Measurements from ENCODE around the gene LYRM7. TPM values are rescaled to one million over a fixed set of nuclear protein-coding genes. Genes with fewer than 3 reads are reported as not detected.

LYRM7 gene
- total RNA-seq, 2 donors from 2014 or later: 8.8 to 9.0 TPM

DNA sequence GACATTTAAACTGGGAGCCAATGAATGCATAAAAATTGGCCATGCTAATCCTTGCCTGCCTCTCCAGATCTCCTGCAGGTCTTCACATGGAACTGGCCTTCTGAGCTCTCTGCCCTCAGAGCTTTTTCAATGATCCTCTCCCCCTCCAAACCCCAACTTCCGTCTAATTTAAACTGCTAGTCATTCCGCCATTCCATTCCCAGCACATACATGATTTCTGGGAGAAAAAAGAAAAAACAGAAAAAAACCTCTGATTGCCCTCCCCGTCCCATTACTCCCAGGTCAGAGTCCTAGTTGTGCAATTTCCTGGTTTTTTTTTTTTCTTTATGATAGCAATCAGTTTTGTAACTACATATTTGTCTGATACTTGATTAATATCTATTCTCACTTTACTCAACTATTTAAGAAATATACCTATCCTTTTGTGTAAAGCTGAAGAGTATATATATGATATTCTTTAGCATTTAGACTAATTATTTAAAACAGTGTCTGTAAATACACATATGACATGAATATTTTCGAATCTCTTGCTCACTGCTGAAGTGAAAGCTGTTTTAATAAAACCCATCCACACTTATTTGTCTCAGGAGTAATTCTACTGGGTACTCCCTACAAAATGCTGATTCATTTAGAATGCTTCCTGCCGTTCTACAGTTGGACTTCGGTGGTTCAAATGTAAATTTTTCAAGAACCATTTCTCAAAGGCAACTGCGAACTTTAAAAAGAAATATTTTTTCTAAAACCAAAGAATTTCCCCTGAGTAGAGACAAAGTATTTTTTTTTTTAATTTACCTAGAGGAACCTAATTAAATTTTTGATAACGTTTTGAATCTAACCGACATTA, 7.2 kb upstream of the LYRM7 start:
- Histone ChIP-seq H3K4me1 (ENCODE audit: control insufficient read depth, insufficient read depth, low read length) (no peaks in the 10 kb centered on the region), H3K27ac (ENCODE audit: low read depth, low read length) (no peak overlapping the region), H3K36me3 (ENCODE audit: control insufficient read depth, insufficient read depth, low read length) (peaks cover 40% of the 10 kb centered on the region), H3K9me3 (ENCODE audit: control insufficient read depth, low read length) (no peaks in the 10 kb centered on the region), H3K4me3 (ENCODE audit: low read length) (peak overlapping the region; percentile 98), H3K9ac (ENCODE audit: extremely low read depth, low read length, poor library complexity, severe bottlenecking) (peak overlapping the region; percentile 89), H3K27me3 (ENCODE audit: control insufficient read depth, insufficient read depth, low read length, poor library complexity, severe bottlenecking) (no peaks in the 10 kb centered on the region)
- H3K4me3 Mint-ChIP-seq: peak overlapping the region; percentile 96
- H3K36me3 Mint-ChIP-seq (ENCODE audit: low read depth): peaks cover 46% of the 10 kb centered on the region
- no peaks in the 10 kb centered on the region for H3K9me3 Mint-ChIP-seq
- 0 to 28% methylated on average over 2 to 7 of the region's 9 CpGs for WGBS, 2 experiments (ENCODE audit: insufficient coverage in 1 of 2, insufficient read length in 1 of 2)
- DNase-seq: no peak
- no peaks in the 10 kb centered on the region for H3K27me3 Mint-ChIP-seq (ENCODE audit: insufficient read depth)
- TF ChIP-seq, protein P1, sequence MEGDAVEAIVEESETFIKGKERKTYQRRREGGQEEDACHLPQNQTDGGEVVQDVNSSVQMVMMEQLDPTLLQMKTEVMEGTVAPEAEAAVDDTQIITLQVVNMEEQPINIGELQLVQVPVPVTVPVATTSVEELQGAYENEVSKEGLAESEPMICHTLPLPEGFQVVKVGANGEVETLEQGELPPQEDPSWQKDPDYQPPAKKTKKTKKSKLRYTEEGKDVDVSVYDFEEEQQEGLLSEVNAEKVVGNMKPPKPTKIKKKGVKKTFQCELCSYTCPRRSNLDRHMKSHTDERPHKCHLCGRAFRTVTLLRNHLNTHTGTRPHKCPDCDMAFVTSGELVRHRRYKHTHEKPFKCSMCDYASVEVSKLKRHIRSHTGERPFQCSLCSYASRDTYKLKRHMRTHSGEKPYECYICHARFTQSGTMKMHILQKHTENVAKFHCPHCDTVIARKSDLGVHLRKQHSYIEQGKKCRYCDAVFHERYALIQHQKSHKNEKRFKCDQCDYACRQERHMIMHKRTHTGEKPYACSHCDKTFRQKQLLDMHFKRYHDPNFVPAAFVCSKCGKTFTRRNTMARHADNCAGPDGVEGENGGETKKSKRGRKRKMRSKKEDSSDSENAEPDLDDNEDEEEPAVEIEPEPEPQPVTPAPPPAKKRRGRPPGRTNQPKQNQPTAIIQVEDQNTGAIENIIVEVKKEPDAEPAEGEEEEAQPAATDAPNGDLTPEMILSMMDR (conservative IDR thresholded peaks at IDR 0.05): no peak
- H3K27ac Mint-ChIP-seq: peak overlapping the region; percentile 96
- peaks cover 13% of the 10 kb centered on the region for H3K4me1 Mint-ChIP-seq

DNA sequence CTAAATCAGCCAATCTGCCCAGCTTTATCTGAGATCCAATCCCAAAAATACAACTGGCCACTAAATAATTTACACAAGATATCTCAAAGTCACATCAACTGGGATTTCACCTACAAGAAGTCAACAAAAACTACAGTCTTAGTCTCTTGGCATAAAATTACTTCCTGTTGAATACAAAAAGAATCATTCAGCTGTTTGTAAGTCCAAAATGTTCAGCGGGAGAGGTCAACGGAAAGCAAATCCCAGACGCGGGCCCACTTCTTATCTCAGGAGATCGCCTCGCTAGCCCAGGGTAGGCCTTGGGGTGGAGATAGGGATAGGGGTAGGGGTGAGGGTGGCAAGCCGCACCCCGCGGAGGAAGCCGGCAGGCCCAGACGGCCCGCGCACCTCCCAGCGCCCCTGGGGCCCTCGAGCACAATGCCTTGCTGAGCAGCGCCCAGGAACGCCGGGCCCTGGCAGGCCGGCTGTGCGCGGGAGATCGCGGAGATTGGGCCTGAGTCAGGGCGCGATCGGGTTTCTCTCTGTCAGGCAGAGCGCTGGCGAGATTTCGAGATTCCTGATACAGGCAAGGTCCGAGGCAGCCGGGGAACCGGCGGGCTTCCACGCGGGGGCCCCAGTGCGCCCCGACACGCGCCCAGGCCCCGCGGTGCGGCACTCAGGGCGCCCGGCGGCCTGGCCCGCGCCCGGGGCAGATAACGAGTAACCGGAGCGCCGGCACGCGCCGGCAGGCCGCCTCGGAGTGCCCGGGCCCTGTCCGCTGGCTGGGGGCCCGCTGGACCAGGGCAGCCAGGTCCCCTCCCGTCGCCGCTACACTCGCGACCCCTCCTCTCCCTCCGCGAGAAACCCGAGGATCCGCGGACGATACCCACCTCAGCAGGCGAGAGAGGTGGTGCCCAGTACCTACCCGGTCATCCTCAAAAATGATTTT, 6.3 kb upstream of the LYRM7 start:
- Histone ChIP-seq H3K27ac (ENCODE audit: low read depth, low read length) (peak overlapping the region; percentile 75), H3K9me3 (ENCODE audit: control insufficient read depth, low read length) (no peaks in the 10 kb centered on the region), H3K27me3 (ENCODE audit: control insufficient read depth, insufficient read depth, low read length, poor library complexity, severe bottlenecking) (no peaks in the 10 kb centered on the region), H3K9ac (ENCODE audit: extremely low read depth, low read length, poor library complexity, severe bottlenecking) (peak overlapping the region; percentile 89), H3K4me1 (ENCODE audit: control insufficient read depth, insufficient read depth, low read length) (no peaks in the 10 kb centered on the region), H3K4me3 (ENCODE audit: low read length) (peak overlapping the region; percentile 98), H3K36me3 (ENCODE audit: control insufficient read depth, insufficient read depth, low read length) (peaks cover 31% of the 10 kb centered on the region)
- H3K4me3 Mint-ChIP-seq: peak overlapping the region; percentile 96
- peak; percentile 87 for DNase-seq
- TF ChIP-seq, protein P1 (conservative IDR thresholded peaks at IDR 0.05): no peak
- H3K9me3 Mint-ChIP-seq: no peaks in the 10 kb centered on the region
- peaks cover 37% of the 10 kb centered on the region for H3K36me3 Mint-ChIP-seq (ENCODE audit: low read depth)
- H3K27ac Mint-ChIP-seq: peak overlapping the region; percentile 98
- WGBS, 2 experiments (ENCODE audit: insufficient coverage in 1 of 2, insufficient read length in 1 of 2): 0 to 1% methylated on average over 19 to 73 of the region's 73 CpGs
- peaks cover 13% of the 10 kb centered on the region for H3K4me1 Mint-ChIP-seq
- no peaks in the 10 kb centered on the region for H3K27me3 Mint-ChIP-seq (ENCODE audit: insufficient read depth)

DNA sequence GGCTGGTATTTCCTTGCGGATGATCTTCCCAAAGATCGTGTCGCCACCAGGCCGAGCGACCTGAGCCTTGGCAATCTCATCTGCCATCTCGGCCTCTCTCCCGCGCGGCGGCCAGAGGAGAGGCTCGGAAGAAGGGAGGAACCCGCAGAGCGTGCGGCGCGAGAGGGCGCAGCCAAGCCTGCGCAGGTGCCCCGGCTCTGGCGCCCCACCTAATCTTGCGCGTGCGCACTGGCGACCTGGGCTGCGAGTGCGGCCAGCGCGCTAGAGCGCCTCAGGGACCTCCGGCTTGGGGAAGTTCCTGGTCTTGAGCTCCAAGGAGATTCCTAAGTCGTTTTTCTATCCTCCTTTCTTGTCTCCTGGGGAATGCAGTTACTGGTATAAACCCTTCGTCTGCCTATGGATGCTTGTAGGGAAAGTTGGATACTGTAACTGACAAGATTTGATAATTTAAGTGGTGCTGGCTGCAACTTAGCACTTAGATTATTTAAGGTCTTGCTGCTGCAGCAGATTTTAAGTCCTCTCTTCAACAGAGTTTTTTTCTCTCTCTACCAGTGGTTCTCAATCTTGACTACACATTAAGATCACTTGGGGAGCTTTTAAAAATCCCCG, 5.5 kb upstream of the LYRM7 start, which contains the start of gene HINT1:
HINT1 (minus strand) TSS at position 138 of the 609 bp plus-strand sequence; CDS start at position 87, 51 bp downstream.
- H3K9ac ChIP-seq (ENCODE audit: extremely low read depth, low read length, poor library complexity, severe bottlenecking): peak within 1 kb of the TSS; percentile 89
- H3K9me3 Mint-ChIP-seq: no peaks in the 10 kb centered on the region
- TF ChIP-seq, protein P1 (conservative IDR thresholded peaks at IDR 0.05): no peak
- H3K4me1 ChIP-seq (ENCODE audit: control insufficient read depth, insufficient read depth, low read length): no peaks in the 10 kb centered on the region
- peak within 1 kb of the TSS; percentile 98 for H3K27ac Mint-ChIP-seq
- DNase-seq: peak; percentile 97
- no peaks in the 10 kb centered on the region for H3K9me3 ChIP-seq (ENCODE audit: control insufficient read depth, low read length)
- H3K27me3 Mint-ChIP-seq (ENCODE audit: insufficient read depth): no peaks in the 10 kb centered on the region
- no peaks in the 10 kb centered on the region for H3K27me3 ChIP-seq (ENCODE audit: control insufficient read depth, insufficient read depth, low read length, poor library complexity, severe bottlenecking)
- peak within 1 kb of the TSS; percentile 98 for H3K4me3 ChIP-seq (ENCODE audit: low read length)
- peaks cover 30% of the 10 kb centered on the region for H3K36me3 Mint-ChIP-seq (ENCODE audit: low read depth)
- H3K4me1 Mint-ChIP-seq: peaks cover 14% of the 10 kb centered on the region
- 1 to 5% methylated on average over 11 to 33 of the region's 33 CpGs for WGBS, 2 experiments (ENCODE audit: insufficient coverage in 1 of 2, insufficient read length in 1 of 2)
- H3K27ac ChIP-seq (ENCODE audit: low read depth, low read length): peak within 1 kb of the TSS; percentile 75
- peaks cover 23% of the 10 kb centered on the region for H3K36me3 ChIP-seq (ENCODE audit: control insufficient read depth, insufficient read depth, low read length)
- peak within 1 kb of the TSS; percentile 96 for H3K4me3 Mint-ChIP-seq
